ENCODE measurements around the gene LRRC27. TPM values are rescaled to one million over a fixed set of nuclear protein-coding genes. Genes with fewer than 3 reads are reported as not detected.
A peak's percentile ranks its signal among the peaks of the same experiment; 100 is the strongest.

Gene LRRC27
- total RNA-seq, 1 experiment from 2014 or later, result 5.1 TPM

DNA sequence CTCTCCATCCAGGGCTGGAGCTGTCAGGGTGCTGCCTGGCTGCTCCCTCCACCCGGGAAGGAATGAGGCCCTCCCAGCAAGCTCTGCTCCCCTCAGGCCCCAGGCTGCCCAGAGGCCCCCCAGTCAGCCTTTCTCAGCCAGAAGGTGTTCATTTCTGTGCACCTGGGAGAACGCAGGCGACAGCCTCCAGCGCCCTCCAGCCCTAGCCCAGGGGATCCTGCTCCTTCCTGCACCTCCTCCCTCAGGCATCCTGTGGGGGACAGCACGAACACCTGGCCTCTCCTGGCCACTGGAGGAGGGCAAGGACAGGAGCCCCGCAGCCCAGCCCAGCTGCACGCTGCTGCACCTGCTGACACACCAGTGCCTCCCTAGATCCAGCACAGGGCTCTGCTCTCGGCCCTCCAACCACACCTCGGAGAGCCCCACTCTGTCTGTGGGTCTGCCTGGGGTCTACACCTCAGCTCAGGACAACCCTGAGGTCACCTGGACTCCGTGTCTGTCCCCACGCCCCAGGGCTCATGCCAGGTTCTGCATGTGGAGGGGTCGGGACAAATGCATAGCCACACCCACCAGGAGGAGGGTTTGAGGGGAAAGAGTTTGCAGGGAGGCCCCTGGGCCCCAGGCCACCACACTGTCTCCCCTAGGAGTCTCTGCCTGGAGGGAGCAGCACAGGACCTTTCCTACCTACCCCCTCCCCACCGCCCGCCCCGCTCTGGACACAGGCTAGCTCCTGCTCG is 57.6 kb downstream of the LRRC27 start:
- DNase-seq (ENCODE audit: low read depth, low spot score), result no peak
- in situ Hi-C loops (cut with HindIII; ENCODE audit: low pct_unique_long_range_greater_than_20kb, low sequenced_read_pairs), result no loop called here

DNA sequence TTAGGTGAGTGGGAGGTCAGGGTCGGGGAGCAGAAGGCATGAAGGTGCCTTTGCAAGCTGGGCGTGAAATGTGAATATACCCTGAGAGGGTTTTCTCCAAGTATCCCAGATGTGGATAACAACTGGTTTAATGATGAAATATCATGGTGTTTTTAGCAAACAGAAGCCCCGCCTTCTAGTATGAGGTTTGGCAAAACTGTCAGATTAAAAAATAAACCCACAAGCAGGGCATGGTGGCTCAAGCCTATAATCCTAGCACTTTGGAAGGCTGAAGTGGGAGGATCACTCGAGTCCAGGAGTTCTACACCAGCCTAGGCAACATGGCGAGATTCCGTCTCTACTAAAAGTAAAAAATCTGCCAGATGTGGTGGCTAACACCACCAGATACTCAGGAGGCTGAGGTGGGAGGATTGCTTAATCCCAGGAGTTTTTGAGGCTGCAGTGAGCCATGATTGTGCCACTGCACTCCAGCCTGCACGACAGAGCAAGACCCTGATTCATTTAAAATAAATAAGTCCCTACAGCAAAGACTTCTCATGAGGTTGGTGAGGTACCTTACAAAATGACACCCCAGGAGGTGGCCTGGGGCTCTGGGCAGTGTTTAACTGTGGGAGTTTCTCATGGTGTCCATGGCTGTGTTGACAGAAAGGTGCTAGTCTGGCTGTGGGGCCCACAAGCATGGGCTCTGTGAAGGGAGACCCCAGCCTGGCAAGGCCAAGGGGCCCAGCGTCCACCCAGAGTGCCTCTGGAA is 58.4 kb downstream of the LRRC27 start:
- no peak for DNase-seq (ENCODE audit: low read depth, low spot score)

DNA sequence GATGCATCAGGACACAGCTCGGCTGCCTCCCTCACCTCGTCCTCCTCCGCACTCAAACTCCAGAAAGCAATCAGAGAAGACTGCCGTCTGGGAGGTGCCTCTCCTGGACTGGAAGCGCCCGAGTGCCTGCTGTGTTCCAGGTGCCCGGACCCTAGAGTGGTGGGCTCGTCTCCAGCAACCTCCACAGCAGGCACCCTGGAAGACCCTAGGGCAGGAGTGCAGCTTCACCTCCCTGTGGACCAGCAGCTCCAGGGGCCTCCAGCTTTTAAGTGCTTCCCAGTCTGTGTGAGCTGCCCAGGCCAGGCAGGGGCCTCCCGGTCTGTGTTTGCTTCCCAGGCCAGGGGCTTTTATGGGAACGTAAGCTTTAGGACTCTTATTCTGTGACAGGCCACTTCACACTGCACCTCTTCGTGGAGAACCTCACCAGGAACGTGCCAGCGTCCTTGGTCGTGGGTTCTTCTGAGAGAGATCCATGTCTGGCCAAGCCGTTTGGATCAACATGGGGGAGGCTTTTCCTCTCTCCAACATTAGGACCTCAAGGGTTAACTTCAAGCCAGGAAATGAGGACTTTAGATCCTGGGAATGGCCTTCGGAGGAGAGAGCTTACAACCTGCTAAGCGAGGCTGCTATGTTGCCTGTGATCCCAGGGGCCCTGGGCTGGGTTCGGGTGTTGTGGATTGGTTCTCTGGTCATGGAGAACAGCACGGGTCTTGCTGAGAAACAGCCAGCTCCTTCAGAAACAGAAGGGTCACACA is 59.1 kb downstream of the LRRC27 start:
- DNase-seq (ENCODE audit: low read depth, low spot score), result no peak
- in situ Hi-C loops (cut with HindIII; ENCODE audit: low pct_unique_long_range_greater_than_20kb, low sequenced_read_pairs), result no loop called here

More for the DNA sequence above, 58.4 kb downstream of the LRRC27 start:
- in situ Hi-C loops (cut with HindIII; ENCODE audit: low pct_unique_long_range_greater_than_20kb, low sequenced_read_pairs), result no loop called here

DNA sequence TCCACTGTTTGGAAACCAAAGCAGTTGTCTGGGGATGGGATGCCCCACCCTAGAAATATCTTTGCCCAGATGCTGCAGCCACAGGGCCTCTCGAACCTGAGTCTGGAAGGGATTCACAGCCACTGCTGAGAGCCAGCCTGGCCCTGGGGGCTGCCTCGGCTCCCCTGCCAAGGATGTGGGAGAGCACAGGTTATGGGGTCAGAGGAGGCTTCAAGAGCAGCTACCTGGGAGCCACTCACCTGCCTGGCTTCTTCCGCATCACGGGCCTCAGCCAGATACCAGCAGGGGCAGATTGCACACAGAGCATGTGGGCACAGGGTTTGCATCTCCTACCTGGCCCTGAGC is 59.7 kb downstream of the LRRC27 start:
- in situ Hi-C loops (cut with HindIII; ENCODE audit: low pct_unique_long_range_greater_than_20kb, low sequenced_read_pairs), result no loop called here
- no peak for DNase-seq (ENCODE audit: low read depth, low spot score)

DNA sequence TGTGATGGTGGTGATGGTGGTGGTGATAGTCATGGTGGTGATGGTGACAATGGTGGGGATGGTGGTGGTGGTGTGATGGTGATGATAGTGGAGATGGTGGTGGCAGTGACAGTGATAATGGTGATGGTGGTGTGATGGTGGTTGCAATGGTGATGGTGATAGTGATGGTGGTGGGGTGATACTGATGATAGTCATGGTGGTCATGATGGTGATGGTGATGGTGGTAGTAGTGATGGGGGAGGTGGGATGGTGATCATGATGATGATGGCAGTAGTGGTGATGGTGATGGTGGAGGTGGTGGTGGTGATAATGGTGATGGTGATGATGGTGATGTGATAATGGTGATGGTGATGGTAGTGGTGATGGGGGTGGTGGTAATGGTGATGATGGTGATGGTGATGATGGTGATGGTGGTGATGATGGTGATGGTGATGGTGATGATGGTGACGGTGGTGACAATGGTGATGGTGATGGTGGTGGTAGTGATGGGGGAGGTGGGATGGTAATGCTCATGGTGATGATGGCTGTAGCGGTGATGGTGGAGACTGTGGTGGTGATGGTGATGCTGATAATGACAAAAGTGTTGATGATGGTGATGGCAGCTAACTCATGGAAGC is 60.3 kb downstream of the LRRC27 start:
- in situ Hi-C loops (cut with HindIII; ENCODE audit: low pct_unique_long_range_greater_than_20kb, low sequenced_read_pairs), result no loop called here
- no peak for DNase-seq (ENCODE audit: low read depth, low spot score)

DNA sequence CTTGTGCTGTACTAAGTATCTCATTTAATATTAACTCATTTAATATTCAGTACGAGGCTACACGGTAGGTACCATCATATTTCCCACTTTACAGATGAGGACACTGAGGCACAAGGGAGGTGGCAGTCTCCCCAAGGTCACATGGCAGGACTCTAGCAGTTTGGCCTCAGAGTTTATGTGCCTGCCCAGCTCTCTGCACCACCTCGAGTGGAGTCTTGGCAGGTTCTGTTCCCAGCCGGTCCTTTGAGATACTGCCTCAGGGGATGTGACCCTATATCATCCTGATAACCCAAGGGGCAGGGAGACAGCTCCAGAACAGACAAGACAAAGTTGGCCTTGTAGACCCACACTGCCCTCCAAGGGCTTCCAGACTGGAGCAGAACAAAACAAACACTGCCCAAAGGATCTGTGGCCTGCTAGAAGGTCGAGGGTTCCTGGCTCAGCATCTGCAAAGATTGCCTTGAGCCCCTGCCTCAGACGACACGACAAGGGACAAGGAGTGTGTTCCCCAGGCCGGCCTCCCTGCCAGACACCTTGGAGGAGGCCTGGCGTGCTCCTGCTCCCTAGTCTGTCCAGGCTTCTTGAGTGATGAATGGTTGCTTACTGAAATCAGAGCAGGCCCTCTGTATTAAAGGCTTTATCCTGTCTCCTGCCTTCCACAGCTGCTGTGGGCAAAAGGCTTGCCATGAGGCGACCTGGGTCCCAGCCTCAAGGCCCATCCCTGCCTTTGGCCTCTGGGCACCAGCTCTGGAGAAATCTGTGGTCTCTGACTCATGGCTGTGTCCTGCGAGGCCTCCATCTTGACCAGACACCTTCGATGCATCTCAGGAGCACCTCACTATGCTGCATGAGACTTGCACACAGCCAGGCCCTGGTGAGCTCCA is 61.1 kb downstream of the LRRC27 start:
- no peak for DNase-seq (ENCODE audit: low read depth, low spot score)
- in situ Hi-C loops (cut with HindIII; ENCODE audit: low pct_unique_long_range_greater_than_20kb, low sequenced_read_pairs), result no loop called here

DNA sequence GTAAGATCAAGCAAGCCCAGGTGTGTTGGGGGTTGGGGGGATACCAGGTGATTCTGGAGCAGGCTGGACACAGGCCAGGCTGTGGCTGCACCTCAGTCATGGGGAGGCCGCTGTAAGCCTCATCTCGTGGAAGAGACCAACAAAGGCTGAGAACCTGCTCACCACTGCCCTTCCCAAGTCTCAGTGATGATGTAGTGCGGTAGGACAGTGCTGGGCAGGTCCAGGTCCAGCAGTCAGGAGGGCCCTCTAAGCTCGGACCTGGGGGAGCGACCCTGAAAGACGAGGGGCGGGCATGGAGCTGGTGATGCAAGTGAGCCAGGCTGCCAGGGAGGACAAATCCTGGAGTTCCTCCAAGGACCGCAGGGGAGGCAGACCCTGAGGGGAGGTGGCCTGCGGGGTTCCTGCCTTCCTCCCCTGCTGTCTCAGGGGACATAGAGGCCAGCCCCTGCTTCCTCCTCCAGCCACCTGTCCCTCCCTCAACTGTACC is 61.7 kb downstream of the LRRC27 start:
- no peak for DNase-seq (ENCODE audit: low read depth, low spot score)
- in situ Hi-C loops (cut with HindIII; ENCODE audit: low pct_unique_long_range_greater_than_20kb, low sequenced_read_pairs), result no loop called here

DNA sequence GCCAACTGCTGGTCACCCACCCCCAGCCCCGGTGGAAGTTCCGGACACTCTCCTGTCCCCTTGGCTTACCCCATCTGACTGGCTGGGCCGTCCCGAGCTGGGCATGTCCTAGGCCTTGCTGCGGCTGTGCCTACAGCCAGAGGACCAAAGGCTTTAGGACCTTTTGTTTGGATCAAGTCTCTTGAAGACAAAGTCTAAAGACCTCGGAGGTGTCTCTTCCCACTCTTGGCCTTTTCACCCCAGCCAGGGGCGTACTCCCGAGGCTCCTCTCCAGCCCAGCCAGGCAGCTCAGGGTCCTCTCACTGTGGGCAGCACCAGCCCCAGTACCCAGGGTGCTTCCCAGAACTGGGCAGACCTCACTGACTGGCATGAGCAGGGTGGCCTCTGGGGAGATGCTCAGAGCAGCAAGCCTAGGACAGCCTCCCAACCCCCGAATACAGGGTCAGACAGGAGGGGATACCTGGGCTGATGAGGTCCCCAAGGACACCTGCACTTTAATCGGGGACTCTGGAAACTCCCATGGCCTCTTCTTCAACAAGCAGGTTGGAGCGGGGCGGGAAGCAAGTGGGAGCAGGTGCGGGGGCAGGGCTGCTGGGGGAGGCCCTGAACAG is 62.3 kb downstream of the LRRC27 start:
- in situ Hi-C loops (cut with HindIII; ENCODE audit: low pct_unique_long_range_greater_than_20kb, low sequenced_read_pairs), result no loop called here
- no peak for DNase-seq (ENCODE audit: low read depth, low spot score)

DNA sequence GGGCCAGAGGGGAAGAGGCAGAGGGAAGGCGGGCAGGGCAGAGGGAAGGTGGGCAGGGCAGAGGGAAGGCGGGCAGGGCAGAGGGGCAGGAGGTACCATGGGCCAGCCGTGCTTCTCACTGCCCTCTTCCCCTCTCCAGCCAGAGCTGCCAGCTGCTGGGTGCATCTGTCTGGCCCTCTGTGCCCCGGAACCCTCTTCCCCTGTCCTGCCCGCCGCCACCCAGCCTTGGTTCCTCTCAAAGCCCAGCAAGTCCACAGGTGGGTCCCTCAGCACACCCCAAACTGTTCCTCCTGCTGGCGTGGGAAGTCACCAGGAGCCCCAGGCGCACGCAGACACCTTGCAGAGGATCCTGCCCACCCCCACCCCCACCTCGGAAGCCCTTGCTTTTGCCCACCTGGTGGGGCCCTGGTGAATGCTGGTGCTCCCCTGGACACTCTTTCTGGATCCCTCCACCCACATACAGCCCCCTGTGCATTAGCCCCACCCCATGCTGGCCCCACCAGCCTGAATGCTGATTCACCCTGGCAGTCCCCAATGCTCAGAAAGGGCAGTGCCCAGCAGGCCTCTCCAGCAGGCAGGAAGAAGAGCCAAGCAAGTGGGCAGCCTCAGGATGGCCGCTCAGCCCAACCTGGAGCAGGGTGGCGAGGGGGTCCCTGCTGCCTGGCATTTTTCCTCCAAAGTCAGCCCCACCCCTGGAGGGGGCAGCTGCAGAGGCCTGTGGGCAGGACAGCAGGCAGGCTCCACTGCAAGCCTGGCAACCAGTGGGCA is 63.1 kb downstream of the LRRC27 start:
- in situ Hi-C loops (cut with HindIII; ENCODE audit: low pct_unique_long_range_greater_than_20kb, low sequenced_read_pairs), result no loop called here
- DNase-seq (ENCODE audit: low read depth, low spot score), result no peak

DNA sequence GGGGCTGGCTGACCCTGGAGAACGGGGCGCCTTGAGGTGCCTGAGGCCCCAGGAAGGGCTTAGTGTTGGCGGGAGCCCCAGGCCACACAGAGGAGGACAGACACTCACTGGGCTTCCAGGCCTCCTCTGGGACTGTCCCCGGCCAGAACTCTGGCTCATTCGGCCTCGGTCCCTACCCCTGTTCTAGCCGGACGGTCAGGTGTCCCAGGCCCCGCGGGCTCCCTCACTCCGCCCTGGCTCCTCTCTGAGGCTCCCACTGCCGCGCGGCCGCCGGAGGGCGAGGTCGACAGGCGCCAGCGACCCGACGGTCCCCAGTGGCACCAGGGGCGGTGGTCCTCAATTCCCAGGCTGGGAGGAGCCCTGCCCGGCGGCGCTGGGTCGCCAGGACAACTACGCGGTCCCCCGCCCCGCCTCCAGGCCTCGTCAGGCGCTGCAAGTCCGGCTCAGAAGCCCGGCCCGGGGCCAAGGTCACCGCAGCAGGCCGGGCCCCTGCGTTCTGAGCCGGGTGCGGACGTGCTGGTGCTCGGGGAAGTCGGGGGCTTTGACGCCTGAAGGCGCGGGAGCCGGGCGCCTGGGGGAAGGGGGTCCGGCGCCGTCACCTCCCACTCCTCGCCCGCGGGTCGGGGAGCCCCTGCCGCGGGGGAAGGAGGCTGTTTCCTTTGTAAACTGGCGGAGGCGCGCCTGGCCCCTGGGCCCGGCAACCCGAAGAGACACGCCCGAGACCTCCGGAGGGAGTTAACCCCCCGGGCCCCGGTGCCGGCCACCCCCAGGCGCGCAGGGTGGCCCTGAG is 63.9 kb downstream of the LRRC27 start:
- DNase-seq (ENCODE audit: low read depth, low spot score), result no peak
- in situ Hi-C loops (cut with HindIII; ENCODE audit: low pct_unique_long_range_greater_than_20kb, low sequenced_read_pairs), result no loop called here

DNA sequence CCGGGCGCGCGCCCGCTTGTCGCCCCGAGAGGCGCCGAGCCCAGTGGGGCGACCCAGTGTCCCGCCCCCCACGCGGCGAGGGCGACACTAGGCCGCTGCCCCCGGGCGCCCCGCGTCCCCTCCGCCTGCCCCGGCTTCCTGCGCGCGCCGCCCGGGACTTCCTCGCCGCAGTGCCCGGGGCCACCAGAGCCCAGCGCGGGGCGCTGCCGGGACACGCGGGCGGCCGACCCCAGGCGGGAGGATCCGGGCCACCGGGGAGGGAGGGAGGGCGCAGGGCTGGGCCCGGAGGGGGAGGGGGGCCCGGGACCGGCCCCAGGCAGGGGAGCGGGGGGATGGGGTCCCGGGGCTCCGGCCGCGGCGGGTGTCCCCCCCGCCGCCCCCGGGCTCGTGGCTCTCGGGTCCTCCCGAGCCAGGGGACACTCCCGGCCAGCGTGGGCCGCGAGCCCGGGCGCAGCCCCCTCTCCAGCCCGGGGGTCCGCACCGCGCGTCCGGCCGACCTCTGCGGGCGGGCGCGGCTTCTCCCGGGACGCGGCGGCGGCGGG is 64.6 kb downstream of the LRRC27 start:
- peak; percentile 17 for DNase-seq (ENCODE audit: low read depth, low spot score)
- in situ Hi-C loops (cut with HindIII; ENCODE audit: low pct_unique_long_range_greater_than_20kb, low sequenced_read_pairs), result no loop called here

DNA sequence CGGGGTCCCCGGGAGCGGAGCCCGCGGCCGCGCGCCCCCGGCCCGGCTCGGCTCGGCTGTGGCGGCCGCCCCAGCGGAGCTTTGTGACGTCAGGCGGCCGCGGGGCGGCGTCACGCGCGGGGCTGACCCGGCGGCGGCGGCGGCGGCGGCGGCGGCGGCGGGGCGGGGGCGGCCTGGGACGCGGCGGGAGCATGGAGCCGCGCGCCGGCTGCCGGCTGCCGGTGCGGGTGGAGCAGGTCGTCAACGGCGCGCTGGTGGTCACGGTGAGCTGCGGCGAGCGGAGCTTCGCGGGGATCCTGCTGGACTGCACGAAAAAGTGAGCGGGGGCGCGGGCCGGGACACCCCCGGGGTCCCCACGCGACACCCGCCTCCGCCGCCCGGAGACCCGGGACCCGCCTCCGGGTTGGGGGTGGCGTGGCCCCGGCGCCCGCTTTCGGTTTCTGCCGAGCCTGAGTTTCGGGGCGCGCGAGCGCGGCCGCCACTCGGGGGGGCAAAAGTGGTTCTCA is 65.1 kb downstream of the LRRC27 start, which contains the start of gene PWWP2B:
TSS of gene PWWP2B (plus strand) at position 165 of the 506 bp plus-strand sequence. CDS start at position 192, 27 bp downstream.
- in situ Hi-C loops (cut with HindIII; ENCODE audit: low pct_unique_long_range_greater_than_20kb, low sequenced_read_pairs), result no loop called here

DNA sequence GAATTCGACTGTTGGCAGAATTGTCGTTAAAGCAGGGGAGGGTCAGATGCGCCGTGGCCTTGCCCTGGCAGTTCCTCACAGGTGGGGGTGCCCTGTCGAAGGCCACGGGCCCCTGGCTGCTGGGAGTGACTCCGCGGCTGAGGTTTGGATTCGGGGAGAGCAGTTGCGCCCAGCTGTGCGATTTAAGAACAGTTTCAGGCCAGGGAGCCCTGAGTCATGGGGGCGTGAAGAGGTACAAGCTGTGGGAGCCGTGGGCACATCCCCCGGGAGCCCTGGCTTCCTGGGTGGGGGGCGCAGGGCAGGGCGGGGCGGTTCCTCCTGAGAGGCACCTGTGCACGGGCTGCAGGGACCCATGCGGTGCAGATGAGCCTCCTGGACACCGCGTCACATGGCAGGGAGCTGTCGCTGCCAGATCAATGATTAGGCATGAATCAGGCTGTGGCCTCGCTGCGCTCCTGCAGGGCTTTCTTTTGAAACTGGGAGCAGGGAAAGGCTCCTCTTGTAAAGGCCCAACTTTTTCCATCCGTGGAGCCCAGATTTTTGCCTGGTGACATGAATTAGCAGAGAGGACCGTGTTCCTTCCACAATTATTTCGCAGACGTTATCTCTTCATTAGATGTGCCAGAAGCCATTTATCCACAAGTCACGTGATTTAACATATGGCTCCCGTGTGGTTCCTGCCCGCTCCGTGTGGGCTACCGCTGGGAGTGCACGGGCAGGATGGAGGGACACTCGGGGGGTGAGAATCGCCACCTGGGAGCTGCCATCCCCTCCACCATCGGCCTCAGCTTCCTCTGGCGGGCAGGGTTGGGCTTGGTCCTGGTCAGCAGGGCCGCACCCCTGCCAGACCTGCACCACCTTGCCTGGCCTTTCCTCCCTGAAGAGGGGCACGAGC is 65.9 kb downstream of the LRRC27 start:
- in situ Hi-C loops (cut with HindIII; ENCODE audit: low pct_unique_long_range_greater_than_20kb, low sequenced_read_pairs), result no loop called here
- DNase-seq (ENCODE audit: low read depth, low spot score), result no peak

More for the DNA sequence above, 65.1 kb downstream of the LRRC27 start, which contains the start of gene PWWP2B:
- DNase-seq (ENCODE audit: low read depth, low spot score), result peak; percentile 14

DNA sequence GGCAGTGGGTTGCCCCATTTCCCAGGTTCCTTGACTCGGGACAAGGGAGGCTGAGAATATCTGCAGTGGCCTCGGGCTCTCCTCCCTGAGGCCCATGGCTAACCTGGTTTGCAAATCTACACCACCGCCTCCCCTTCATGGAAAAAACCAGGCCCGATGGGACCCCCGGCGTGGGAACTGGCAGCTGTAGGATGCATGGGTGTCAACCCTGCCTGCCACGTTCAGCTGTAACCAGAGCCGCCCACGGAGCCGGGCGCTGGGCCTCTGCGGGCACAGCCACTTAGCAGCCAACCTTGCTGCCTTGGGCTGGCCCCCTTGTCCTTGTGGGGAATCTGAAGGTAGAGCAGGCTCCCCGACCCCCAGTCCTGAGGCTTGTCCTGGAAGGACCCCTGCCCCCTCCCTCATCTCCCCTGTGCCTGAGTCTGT is 66.6 kb downstream of the LRRC27 start:
- in situ Hi-C loops (cut with HindIII; ENCODE audit: low pct_unique_long_range_greater_than_20kb, low sequenced_read_pairs), result no loop called here
- DNase-seq (ENCODE audit: low read depth, low spot score), result no peak

Measured in SK-MEL-5 (cell line).